GM12801 (cell line): ENCODE measurements around the gene SCML1.

Experiments
- TF ChIP-seq, protein P1 (sequence below): IDR thresholded peaks from one replicate; pipeline ENCODE4 v1.5.1; 2011; ENCODE audit warnings: control low read depth; ENCODE audit not compliant: insufficient read length; ENCODE audit errors: extremely low read depth

SCML1 gene, protein sequence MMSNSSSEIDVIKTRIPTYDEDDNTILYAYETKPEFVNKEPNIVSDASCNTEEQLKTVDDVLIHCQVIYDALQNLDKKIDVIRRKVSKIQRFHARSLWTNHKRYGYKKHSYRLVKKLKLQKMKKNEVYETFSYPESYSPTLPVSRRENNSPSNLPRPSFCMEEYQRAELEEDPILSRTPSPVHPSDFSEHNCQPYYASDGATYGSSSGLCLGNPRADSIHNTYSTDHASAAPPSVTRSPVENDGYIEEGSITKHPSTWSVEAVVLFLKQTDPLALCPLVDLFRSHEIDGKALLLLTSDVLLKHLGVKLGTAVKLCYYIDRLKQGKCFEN

DNA sequence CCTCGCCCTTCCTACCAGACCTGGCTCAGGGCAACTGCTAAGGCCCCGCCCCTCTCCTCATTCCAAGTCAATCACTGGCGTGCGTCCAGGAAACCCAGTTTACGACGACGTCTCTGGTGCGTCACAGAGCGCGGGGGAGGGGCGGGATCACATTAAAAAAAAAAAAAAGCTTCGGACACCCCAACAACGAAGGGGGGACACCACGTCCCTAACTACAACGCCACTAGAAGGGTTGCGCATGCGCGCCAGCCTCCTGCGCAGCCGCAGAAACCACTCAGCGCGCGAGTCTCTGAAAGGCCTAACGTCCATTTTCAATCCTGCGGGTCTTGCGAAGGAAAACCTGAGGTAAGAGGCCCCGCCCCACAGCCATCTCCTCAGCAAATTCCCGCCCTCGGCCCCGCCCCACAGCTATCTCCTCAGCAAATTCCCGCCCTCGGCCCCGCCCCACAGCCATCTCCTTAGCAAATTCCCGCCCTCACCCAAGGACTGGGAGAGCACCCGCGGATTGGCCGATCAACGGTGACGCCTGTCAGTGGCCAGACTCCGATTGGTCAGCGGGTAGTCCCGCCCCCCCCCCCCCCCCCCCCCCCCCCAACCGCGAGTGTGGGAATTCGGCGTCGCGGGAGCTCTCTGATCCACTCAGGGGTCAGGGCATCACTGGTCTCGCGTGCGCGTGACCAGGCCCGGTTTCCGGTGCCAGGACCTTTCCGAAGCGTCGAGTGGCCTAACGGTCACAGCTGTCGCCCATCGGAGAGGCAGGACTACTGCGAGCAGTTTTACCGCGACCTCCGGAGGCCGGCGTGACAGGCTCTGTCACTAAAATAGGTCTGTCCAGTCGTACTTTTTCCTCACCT is at the start of gene SCML1:
Gene SCML1 (plus strand): TSS at position 638 of the 854 bp plus-strand sequence. CDS start 6,694 bp downstream, outside the sequence.
- TF ChIP-seq, protein P1, sequence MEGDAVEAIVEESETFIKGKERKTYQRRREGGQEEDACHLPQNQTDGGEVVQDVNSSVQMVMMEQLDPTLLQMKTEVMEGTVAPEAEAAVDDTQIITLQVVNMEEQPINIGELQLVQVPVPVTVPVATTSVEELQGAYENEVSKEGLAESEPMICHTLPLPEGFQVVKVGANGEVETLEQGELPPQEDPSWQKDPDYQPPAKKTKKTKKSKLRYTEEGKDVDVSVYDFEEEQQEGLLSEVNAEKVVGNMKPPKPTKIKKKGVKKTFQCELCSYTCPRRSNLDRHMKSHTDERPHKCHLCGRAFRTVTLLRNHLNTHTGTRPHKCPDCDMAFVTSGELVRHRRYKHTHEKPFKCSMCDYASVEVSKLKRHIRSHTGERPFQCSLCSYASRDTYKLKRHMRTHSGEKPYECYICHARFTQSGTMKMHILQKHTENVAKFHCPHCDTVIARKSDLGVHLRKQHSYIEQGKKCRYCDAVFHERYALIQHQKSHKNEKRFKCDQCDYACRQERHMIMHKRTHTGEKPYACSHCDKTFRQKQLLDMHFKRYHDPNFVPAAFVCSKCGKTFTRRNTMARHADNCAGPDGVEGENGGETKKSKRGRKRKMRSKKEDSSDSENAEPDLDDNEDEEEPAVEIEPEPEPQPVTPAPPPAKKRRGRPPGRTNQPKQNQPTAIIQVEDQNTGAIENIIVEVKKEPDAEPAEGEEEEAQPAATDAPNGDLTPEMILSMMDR = no peak

DNA sequence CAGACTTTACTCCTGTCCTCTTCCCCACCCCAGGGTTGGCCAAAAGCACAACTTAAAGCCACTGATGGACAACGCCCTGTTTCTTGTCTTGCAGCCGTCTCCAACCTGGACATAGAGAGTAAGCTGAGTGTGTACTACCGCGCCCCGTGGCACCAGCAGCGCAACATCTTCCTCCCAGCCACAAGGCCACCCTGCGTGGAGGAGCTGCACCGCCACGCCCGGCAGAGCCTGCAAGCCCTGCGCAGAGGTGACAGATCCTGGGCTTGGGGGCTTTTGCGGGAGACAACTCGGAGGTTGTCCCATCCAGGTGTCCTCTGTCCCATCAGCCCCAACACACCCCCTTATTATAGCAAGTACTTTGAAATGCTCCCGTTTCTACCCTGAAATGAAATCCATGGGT is 49.6 kb upstream of the SCML1 start:
- TF ChIP-seq, protein P1 = no peak

DNA sequence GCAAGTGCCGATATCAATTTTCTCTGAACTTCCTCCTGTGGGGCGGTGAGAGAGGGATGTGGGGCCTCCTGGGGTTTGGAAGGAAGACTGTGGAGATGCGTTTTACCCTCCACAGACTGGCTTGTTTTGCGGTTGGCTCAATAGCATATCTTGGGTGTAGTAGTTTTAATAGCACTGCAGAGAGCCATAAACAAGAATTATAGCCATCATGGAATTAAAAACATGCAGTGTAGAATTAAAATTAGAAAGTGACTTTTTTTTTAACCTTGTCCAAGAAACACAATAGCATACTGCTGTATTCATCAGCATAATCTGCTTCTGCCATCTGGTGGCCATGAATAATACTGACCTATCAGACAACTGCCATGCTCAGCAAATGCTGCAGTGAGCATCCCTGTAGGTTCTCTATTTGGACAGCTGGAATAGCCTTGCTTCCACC is 47.3 kb upstream of the SCML1 start:
- TF ChIP-seq, protein P1 = no peak

DNA sequence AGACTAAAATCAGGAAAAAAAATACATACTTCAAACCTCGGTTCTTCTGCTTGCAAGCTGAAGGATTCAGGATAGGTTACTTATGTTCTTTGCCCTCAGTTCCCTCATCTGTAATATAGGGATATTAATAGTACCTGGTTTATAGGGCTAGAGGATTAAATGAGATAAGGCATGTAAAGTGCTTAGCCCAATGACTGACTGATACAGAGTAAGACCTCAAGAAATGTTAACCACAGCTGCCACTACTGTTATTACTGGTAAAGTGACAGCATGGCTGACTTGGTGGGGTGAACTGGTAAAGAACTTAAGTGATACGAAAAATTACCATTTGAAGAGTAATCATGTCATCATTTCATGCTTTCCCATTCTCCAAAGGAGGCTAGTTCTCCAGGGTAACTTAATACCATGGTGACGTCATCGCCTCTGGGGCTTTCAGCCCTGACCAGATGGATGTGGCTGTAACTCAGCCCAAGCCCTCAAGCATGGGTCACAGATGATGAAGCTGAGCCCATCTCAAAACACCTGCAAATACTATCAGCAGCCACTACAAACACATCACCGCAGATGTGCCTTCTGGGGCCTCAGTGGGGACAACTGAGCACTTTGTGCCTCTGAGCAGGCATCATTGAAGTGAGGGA is 44.5 kb upstream of the SCML1 start:
- TF ChIP-seq, protein P1 = no peak

DNA sequence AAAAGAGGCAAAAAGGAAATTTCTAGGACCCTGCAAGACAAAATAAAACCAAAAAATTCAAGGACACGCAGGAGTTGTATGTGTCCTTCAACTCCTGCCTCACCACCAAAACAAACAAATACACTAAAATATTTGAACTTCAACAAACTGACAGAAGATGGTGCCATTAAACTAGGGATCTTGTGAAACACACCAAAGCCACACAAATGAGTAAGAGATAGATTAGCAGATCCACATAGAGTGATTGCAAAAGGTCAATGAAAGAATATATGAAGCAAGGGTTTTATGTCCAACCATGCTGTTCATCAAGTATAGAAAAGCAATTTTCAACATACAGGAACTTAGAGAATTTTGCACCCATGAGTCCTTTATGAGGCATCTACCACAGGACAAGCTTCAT is 40.1 kb upstream of the SCML1 start:
- TF ChIP-seq, protein P1 = no peak

DNA sequence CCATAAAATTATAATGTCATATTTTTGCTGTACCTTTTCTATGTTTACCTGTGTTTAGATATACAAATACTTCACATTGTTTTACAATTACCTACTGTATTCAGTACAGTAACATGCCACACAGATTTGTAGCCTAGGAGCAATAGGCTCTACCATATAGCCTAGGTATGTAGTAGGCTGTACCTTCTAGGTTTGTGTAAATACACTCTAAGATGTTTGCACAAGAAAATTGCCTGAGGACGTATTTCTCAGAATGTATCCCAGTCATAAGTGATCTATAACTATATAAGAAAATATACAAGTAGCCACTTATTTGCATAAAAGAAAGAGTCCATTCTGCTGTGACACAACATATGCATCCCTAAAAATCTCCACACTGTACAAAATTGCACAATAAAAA is 36.3 kb upstream of the SCML1 start:
- TF ChIP-seq, protein P1 = no peak

DNA sequence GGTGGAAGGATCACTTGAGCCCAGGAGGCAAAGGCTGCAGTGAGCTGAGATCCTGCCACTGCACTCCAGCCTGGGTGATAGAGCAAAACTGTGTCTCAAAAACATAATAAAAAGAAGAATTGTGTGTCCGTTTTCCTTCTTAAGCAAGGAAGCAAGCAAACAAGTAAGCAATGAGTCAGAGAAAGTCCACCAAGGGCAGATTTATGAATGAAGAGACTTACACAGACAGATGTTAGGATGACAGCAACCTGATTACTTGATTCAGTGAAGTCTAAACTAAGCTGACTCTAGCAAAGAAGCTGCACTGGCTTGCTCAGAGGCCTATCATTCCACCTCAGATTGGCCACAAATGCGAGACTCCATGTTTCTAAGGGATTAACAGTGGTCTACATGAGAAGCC is 34.1 kb upstream of the SCML1 start:
- TF ChIP-seq, protein P1 = no peak
